PC-3 (cell line): ENCODE measurements around the gene PIK3R3. TPM values are rescaled to one million over a fixed set of nuclear protein-coding genes. Genes with fewer than 3 reads are reported as not detected.

Experiments used
- ATAC-seq: fragments of 200-7000 bp; cut with Tn5 transposase; 2 replicates; pipeline ENCODE4 v1.9.1; 2020; ENCODE audit warnings: mild to moderate bottlenecking, moderate library complexity
- BruUV-seq: library from RNA; stranded (reverse); fragments of 400-500 nt; replicated peaks from 2 replicates; lab custom pipeline; 2021; lab: Mats Ljungman, UMichigan
- CTCF ChIA-PET: fragments of 300-600 bp; sonication (Branson Sonifier 250); formaldehyde crosslinking; loops from one replicate; lab custom pipeline; 2022; ENCODE audit warnings: antibody characterized with exemption; lab: Charles Lee
- POLR2A ChIA-PET: fragments of 300-600 bp; sonication (Branson Sonifier 250); formaldehyde crosslinking; loops from one replicate; lab custom pipeline; 2022; ENCODE audit warnings: antibody characterized with exemption; ENCODE audit not compliant: unreplicated experiment; lab: Charles Lee
- DNase-seq: peaks from one replicate; pipeline ENCODE4 v3.0.0-alpha.2; 2015
- H2AFZ ChIP-seq: fragments of 300-600 bp; sonication (generic); 2 replicates; pipeline ENCODE4 v1.6.0; 2016; ENCODE audit warnings: antibody characterized with exemption, low read length
- H3F3A ChIP-seq: fragments of 300-600 bp; sonication (generic); one replicate; pipeline ENCODE4 v1.6.0; 2017; ENCODE audit warnings: antibody characterized with exemption, low read length, control low read depth, mild to moderate bottlenecking; ENCODE audit not compliant: unreplicated experiment
- H3K27ac ChIP-seq: fragments of 300-600 bp; sonication (generic); 2 replicates; pipeline ENCODE4 v1.5.1; 2016; ENCODE audit warnings: mild to moderate bottlenecking, low read length
- H3K27me3 ChIP-seq: fragments of 300-600 bp; sonication (generic); 2 replicates; pipeline ENCODE4 v1.6.1; 2016; ENCODE audit warnings: low read length, mixed read lengths
- H3K36me3 ChIP-seq: fragments of 300-600 bp; sonication (generic); 2 replicates; pipeline ENCODE4 v1.6.1; 2016; ENCODE audit warnings: low read depth, mixed run types, low read length, mixed read lengths
- H3K4me1 ChIP-seq: fragments of 300-600 bp; sonication (generic); 2 replicates; pipeline ENCODE4 v1.5.1; 2016; ENCODE audit warnings: low read length; ENCODE audit not compliant: insufficient read depth
- H3K4me2 ChIP-seq: fragments of 300-600 bp; sonication (generic); 2 replicates; pipeline ENCODE4 v1.6.0; 2016; ENCODE audit warnings: low read length
- H3K4me3 ChIP-seq: fragments of 300-600 bp; sonication (generic); 2 replicates; pipeline ENCODE4 v1.5.1; 2016; ENCODE audit warnings: mild to moderate bottlenecking, low read length, mixed read lengths
- H3K79me2 ChIP-seq: fragments of 300-600 bp; sonication (generic); 2 replicates; pipeline ENCODE4 v1.6.1; 2017; ENCODE audit warnings: low read length, mixed read lengths
- H3K9ac ChIP-seq: fragments of 300-600 bp; sonication (generic); 2 replicates; pipeline ENCODE4 v1.6.0; 2016; ENCODE audit warnings: mild to moderate bottlenecking, low read length
- H3K9me2 ChIP-seq: fragments of 300-600 bp; sonication (generic); replicated peaks from 2 replicates; pipeline ENCODE4 v1.6.1; 2016; ENCODE audit warnings: mixed run types, low read length, mixed read lengths
- H3K9me3 ChIP-seq: fragments of 300-600 bp; sonication (generic); 2 replicates; pipeline ENCODE4 v1.6.1; 2016; ENCODE audit warnings: low read length, mixed read lengths
- H4K20me1 ChIP-seq: fragments of 300-600 bp; sonication (generic); 2 replicates; pipeline ENCODE4 v1.6.1; 2016; ENCODE audit warnings: low read length, mixed read lengths
- EZH2 ChIP-seq: fragments of 300-600 bp; sonication (generic); IDR thresholded peaks from one replicate; pipeline ENCODE4 v1.6.1; 2017; ENCODE audit warnings: antibody characterized with exemption, mild to moderate bottlenecking, low read length; ENCODE audit not compliant: unreplicated experiment
- EZH2phosphoT487 ChIP-seq: fragments of 300-600 bp; sonication (generic); IDR thresholded peaks from 2 replicates; pipeline ENCODE4 v1.6.1; 2018; ENCODE audit warnings: mild to moderate bottlenecking, antibody characterized with exemption, low read length, borderline replicate concordance
- intact Hi-C: fragments of 100-400 bp; cut with micrococcal nuclease; formaldehyde crosslinking; loops from 2 replicates; pipeline ENCODE4 v1.9.0; 2023
- total RNA-seq: library from RNA; depleted of rRNA; stranded (reverse); fragments of >200 nt; gene quantifications from 2 replicates; pipeline ENCODE4 v1.2.3, GENCODE V29; 2014
- TF ChIP-seq, protein P1 (sequence below): fragments of 300-600 bp; sonication (generic); conservative IDR thresholded peaks from 2 replicates; pipeline ENCODE4 v1.5.1; 2017; ENCODE audit warnings: antibody characterized with exemption, low read depth, mild to moderate bottlenecking, low read length

PIK3R3 gene
- total RNA-seq, 1 experiment from 2014 or later, result 17.7 TPM

DNA sequence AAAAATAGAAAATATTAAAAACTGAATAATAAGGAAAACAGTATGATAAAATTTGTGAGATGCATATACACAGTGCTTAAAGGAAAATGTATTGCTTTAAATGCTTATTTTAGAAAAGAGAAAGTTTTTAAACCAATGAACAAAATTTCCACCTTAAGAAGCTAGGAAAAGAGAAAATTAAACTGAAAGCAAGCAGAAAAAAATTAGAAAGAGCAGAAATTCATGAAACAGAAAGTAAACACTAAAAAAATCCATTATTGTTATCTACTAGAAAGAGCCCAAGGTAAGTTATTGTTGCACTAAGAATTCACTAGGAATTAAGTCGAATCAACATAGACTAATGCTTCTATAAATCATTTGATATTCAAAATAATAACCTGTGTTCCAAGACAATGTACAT, 67.7 kb downstream of the PIK3R3 start:
- intact Hi-C loops, result no loop called here

DNA sequence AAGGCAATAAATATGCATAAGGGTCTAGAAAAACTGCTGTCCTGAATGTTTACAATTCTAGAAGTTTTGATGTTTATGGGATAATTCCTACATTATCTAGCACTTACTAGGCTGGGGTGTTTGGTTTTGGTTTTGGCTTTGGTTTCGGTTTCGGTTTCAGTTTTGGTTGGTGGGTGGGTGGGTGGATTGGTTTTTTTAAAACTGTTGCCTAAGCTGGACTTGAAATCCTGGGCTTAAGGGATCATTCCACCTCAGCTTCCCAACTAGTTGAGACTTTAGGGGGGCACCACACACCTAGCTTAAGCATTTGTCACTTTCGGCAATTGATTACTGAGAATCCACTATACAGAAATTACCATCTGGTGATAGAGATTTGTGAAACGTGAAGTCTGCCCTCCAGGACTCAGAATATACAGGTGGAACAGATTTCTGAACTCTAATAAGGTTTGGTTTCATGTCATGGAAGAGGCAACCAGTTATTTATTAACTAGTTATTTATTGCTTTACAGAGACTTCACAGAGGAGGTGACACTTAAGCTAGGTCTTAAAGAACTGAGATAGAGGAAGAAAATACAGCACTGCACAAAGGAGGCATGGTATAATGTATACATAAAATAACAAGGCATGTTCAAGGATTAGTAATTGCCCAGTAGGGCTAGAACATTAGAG, 69.6 kb downstream of the PIK3R3 start:
- H3K4me1 ChIP-seq, result no peaks in the 10 kb centered on the region
- no peaks in the 10 kb centered on the region for H3K27me3 ChIP-seq
- H3K27ac ChIP-seq, result no peak overlapping the region
- H3F3A ChIP-seq, result no peaks in the 10 kb centered on the region
- H4K20me1 ChIP-seq, result no peaks in the 10 kb centered on the region
- DNase-seq (no peak), ATAC-seq (no peak)
- no peaks in the 10 kb centered on the region for H3K9me2 ChIP-seq
- TF ChIP-seq EZH2phosphoT487, result no peak
- TF ChIP-seq, protein P1, sequence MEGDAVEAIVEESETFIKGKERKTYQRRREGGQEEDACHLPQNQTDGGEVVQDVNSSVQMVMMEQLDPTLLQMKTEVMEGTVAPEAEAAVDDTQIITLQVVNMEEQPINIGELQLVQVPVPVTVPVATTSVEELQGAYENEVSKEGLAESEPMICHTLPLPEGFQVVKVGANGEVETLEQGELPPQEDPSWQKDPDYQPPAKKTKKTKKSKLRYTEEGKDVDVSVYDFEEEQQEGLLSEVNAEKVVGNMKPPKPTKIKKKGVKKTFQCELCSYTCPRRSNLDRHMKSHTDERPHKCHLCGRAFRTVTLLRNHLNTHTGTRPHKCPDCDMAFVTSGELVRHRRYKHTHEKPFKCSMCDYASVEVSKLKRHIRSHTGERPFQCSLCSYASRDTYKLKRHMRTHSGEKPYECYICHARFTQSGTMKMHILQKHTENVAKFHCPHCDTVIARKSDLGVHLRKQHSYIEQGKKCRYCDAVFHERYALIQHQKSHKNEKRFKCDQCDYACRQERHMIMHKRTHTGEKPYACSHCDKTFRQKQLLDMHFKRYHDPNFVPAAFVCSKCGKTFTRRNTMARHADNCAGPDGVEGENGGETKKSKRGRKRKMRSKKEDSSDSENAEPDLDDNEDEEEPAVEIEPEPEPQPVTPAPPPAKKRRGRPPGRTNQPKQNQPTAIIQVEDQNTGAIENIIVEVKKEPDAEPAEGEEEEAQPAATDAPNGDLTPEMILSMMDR, result no peak
- no peak for TF ChIP-seq EZH2
- H3K9ac ChIP-seq, result no peak overlapping the region
- H3K79me2 ChIP-seq, result no peaks in the 10 kb centered on the region
- intact Hi-C loops, result no loop called here
- ChIA-PET CTCF (no interaction called here), POLR2A (no interaction called here)
- peaks cover 23% of the 10 kb centered on the region for H3K36me3 ChIP-seq
- no peak overlapping the region for H3K4me2 ChIP-seq
- H2AFZ ChIP-seq, result no peak overlapping the region
- no TSS peak for BruUV-seq
- H3K9me3 ChIP-seq, result no peaks in the 10 kb centered on the region
- no peak overlapping the region for H3K4me3 ChIP-seq

More for the DNA sequence above, 67.7 kb downstream of the PIK3R3 start:
- H3K36me3 ChIP-seq, result peaks cover 16% of the 10 kb centered on the region
- POLR2A ChIA-PET, result no interaction called here
- H3K4me2 ChIP-seq, result no peak overlapping the region
- no peak for ATAC-seq
- no peaks in the 10 kb centered on the region for H3K4me1 ChIP-seq
- CTCF ChIA-PET, result no interaction called here
- no peaks in the 10 kb centered on the region for H4K20me1 ChIP-seq
- H2AFZ ChIP-seq, result no peak overlapping the region
- BruUV-seq, result no TSS peak
- no peak for DNase-seq
- H3K79me2 ChIP-seq, result no peaks in the 10 kb centered on the region
- H3K9me2 ChIP-seq, result no peaks in the 10 kb centered on the region
- no peak overlapping the region for H3K27ac ChIP-seq
- H3K4me3 ChIP-seq, result no peak overlapping the region
- H3F3A ChIP-seq, result no peaks in the 10 kb centered on the region
- H3K9ac ChIP-seq, result no peak overlapping the region
- no peaks in the 10 kb centered on the region for H3K27me3 ChIP-seq
- no peak for TF ChIP-seq EZH2phosphoT487
- TF ChIP-seq EZH2, result no peak
- TF ChIP-seq, protein P1, result no peak
- H3K9me3 ChIP-seq, result no peaks in the 10 kb centered on the region

DNA sequence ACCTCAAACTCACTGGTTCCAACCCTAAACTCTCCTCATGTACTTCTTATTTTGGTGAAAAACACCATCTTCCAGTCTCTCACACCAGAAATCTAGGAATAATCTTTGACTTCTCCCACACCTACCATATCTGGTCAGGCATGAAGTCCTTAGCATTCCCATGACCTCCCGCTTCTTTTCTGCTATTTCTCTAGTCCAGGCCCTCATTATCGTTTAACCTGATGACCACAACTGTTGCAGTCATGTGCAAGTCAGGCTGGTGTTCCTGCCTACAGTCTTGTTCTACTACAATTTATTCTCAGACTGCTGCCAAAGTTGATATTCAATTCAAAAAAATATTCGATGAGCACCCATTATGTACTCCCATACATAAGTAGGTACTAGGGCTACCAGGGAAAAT, 71.3 kb downstream of the PIK3R3 start:
- TF ChIP-seq, protein P1, result no peak
- TF ChIP-seq EZH2, result no peak
- no peak overlapping the region for H3K9ac ChIP-seq
- no peaks in the 10 kb centered on the region for H3K4me1 ChIP-seq
- DNase-seq (no peak), ATAC-seq (no peak)
- ChIA-PET CTCF (no interaction called here), POLR2A (no interaction called here)
- no peaks in the 10 kb centered on the region for H3K9me2 ChIP-seq
- no peaks in the 10 kb centered on the region for H4K20me1 ChIP-seq
- no peaks in the 10 kb centered on the region for H3K9me3 ChIP-seq
- intact Hi-C loops, result no loop called here
- H3F3A ChIP-seq, result no peaks in the 10 kb centered on the region
- no peaks in the 10 kb centered on the region for H3K79me2 ChIP-seq
- H3K4me3 ChIP-seq, result no peak overlapping the region
- no peak overlapping the region for H3K27ac ChIP-seq
- no peak overlapping the region for H2AFZ ChIP-seq
- no TSS peak for BruUV-seq
- H3K36me3 ChIP-seq, result peaks cover 23% of the 10 kb centered on the region
- no peak overlapping the region for H3K4me2 ChIP-seq
- no peaks in the 10 kb centered on the region for H3K27me3 ChIP-seq
